Skeletal muscle satellite cell (primary cell): ENCODE data around the gene TMEM240.
A peak's percentile ranks its signal among the peaks of the same experiment; 100 is the strongest.
"Not testable (repeated sequence)": the region's sequence is repeated elsewhere in the genome, so short reads cannot be mapped to it uniquely, and the experiment has no call there.

ENCODE experiments used
- H3K27me3 ChIP-seq: 2 replicates; pipeline ENCODE4 v1.7.0; 2013; ENCODE audit warnings: low read length; ENCODE audit not compliant: control insufficient read depth, insufficient read depth
- H3K36me3 ChIP-seq: 2 replicates; pipeline ENCODE4 v1.7.0; 2013; ENCODE audit warnings: mild to moderate bottlenecking, control low read depth, low read length; ENCODE audit not compliant: insufficient read depth
- H3K4me1 ChIP-seq: 2 replicates; pipeline ENCODE4 v1.7.0; 2013; ENCODE audit warnings: low read length; ENCODE audit not compliant: control insufficient read depth, insufficient read depth
- H3K4me2 ChIP-seq: 2 replicates; pipeline ENCODE4 v1.7.0; 2013; ENCODE audit warnings: mild to moderate bottlenecking, low read length
- H3K4me3 ChIP-seq: 2 replicates; pipeline ENCODE4 v1.7.0; 2013; ENCODE audit warnings: low read length
- H3K9ac ChIP-seq: 2 replicates; pipeline ENCODE4 v1.7.0; 2013; ENCODE audit warnings: mild to moderate bottlenecking, low read depth, low read length, moderate library complexity
- H3K9me3 ChIP-seq: replicated peaks from 2 replicates; pipeline ENCODE4 v1.7.0; 2013; ENCODE audit warnings: mild to moderate bottlenecking, control low read depth, low read length

Gene TMEM240

DNA sequence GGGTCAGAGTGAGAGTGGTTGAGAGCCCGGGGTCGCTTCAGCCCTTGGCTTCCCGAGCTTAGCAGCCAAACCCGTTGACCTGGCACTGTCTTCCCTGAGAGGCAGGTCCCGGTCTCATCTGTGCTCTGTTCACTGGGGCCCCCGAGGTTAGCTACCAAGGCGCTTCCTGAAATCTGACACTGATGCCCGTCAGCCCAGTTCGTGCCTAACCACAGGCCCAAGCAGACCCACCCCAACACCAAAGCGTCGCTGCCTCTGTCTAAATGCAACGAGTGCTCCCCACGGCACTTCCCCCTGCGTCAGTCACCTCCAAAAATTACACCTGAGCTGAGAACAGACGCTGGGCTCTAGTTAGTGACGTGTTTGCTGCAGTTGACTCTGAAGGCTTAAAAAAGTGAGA lies 26.0 kb downstream of the TMEM240 start:
- not testable (repeated sequence) for H3K4me2 ChIP-seq, H3K4me1 ChIP-seq, H3K27me3 ChIP-seq, H3K9me3 ChIP-seq, H3K4me3 ChIP-seq, H3K9ac ChIP-seq
- peaks cover 14% of the 10 kb centered on the region for H3K36me3 ChIP-seq

DNA sequence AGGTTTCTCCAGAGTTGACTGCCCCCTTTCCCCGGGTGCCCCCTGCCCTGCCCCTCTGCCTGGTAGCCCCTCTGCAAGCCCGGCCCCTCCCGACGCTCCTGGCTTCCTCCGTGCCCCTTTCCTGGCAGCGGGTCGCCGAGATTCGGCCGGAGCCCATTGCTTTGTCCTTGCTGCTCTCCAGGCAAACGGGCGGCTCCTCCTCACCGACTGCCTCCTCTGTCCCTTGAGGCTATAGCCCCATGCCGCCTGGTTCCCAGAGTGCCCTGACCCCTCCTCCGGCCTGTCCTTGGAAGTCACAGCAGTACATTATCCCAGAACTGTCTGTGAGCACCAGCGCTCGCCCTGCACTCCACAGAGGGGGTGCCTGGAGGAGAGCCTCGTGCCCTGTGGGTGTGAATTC lies 26.7 kb downstream of the TMEM240 start:
- Histone ChIP-seq H3K4me3 (peak overlapping the region; percentile 34), H3K36me3 (peaks cover 14% of the 10 kb centered on the region), H3K4me2 (peak overlapping the region; percentile 65)
- not testable (repeated sequence) for H3K27me3 ChIP-seq, H3K4me1 ChIP-seq, H3K9ac ChIP-seq, H3K9me3 ChIP-seq

DNA sequence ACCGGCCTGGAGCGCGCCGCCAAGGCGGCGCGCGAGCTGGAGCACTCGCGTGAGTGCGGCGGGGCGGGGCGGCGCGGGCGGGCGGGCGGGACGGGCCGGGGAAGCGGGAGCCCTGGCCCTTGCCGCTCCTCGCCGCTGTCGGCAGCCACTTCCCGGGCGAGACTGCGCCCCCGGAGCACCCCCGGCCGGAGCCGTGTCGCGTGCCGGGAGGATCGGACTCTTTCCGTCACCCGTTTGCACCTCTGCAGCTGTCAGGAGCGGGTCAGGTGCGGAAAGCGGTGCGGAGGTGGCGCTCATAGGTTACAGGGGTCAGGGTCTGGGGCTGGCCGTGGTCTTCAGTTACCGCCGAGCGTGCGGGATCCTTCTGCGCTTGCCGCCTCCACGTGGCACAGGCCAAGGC lies 28.0 kb downstream of the TMEM240 start:
- not testable (repeated sequence) for H3K36me3 ChIP-seq, H3K27me3 ChIP-seq, H3K9me3 ChIP-seq, H3K4me1 ChIP-seq
- H3K4me3 ChIP-seq: peak overlapping the region; percentile 86
- H3K4me2 ChIP-seq: peak overlapping the region; percentile 77
- peak overlapping the region; percentile 91 for H3K9ac ChIP-seq

DNA sequence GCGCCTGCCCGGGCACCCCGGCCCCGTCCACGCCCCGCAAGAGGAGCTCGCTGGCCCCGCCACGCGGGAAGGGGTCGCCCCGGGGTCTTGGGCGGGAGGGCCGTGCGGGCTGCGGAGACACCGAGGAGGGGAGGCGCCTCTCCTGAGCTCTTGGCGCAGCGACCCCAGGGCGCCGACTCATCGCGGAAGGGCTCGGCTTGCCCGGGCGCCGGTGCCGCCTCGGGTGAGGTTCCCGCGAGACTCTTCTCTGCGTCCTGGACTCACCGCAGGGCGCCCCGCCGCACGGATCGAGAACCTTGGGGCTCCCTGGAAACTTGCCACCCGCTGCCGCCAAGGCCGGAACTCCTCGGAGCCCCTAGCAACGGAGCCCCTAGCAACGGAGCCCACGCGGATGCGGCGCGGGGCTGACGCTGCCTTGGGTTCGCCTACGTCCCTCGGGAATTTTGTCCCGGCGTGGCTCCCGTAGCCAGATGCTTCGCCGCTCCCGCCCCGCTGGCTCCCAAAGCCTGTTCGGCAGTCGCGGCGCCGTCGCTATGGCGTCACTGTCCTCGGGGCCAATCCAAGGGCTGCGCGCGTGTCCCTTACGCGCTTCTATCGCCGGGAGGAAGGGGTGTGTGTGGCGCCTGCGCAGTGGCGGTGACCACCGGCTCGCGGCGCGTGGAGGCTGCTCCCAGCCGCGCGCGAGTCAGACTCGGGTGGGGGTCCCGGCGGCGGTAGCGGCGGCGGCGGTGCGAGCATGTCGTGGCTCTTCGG lies 28.7 kb downstream of the TMEM240 start, which contains the start of gene ATAD3A:
Gene ATAD3A, plus strand, starts transcription at position 630 of the 753 bp plus-strand sequence. Its CDS starts 107 bp downstream, at position 737.
- Histone ChIP-seq H3K27me3 (no peaks in the 10 kb centered on the region), H3K4me2 (peak within 1 kb of the TSS; percentile 88), H3K4me3 (peak within 1 kb of the TSS; percentile 86), H3K9me3 (no peaks in the 10 kb centered on the region), H3K36me3 (peaks cover 9% of the 10 kb centered on the region), H3K4me1 (peaks cover 7% of the 10 kb centered on the region), H3K9ac (peak within 1 kb of the TSS; percentile 91)

DNA sequence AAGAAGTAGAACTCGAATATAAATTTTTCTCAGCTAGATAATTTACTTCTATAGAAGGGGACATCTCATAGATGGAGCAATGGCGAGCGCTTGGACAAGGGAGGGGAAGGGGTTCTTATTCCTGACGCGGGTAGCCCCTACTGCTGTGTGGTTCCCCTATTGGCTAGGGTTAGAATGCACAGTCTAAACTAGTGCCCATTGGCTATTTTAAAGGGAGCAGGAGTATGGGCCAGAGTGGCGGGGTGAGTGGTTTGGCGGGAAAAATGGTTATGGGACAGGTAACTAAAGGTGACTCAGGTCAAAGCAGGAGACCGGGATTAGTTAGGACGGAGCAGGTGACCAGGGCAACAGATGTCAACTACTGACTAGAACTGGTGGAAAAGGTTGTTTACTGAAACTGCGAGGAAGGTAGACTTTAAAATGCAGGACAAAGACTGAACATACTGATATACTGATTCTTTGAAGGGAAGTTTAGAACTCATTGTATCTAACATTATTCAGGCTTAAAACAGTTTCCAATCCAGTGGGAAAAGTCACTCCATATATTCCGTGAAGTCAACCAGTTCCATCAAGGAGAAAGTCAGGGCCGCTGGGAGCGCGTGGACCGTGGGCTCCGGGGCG lies 29.4 kb downstream of the TMEM240 start:
- Histone ChIP-seq H3K9me3 (no peaks in the 10 kb centered on the region), H3K4me2 (peak overlapping the region; percentile 88), H3K4me1 (peaks cover 8% of the 10 kb centered on the region), H3K9ac (peak overlapping the region; percentile 91), H3K36me3 (peaks cover 9% of the 10 kb centered on the region), H3K27me3 (no peaks in the 10 kb centered on the region), H3K4me3 (peak overlapping the region; percentile 86)

DNA sequence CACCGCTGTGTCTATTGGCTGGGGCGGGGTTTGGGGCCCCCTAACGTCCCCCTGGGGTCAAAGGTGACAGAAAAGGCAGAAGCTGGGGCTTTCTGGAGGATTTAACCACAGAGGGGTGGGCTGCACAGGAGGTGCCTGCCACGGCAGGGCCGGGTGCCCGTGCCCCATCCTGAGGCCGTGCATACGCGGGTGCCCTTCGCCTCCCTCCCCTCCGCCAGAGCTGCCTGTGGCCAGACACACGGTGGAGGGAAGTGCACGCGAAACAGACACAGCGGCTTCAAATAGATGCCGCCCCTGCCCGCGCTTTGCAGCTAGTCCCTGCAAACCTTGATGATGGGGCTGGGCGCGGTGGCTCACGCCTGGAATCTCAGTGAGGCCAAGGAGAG lies 31.0 kb downstream of the TMEM240 start:
- H3K4me2 ChIP-seq, H3K9ac ChIP-seq, H3K36me3 ChIP-seq, H3K4me3 ChIP-seq, H3K9me3 ChIP-seq, H3K27me3 ChIP-seq: not testable (repeated sequence)
- peaks cover 12% of the 10 kb centered on the region for H3K4me1 ChIP-seq

DNA sequence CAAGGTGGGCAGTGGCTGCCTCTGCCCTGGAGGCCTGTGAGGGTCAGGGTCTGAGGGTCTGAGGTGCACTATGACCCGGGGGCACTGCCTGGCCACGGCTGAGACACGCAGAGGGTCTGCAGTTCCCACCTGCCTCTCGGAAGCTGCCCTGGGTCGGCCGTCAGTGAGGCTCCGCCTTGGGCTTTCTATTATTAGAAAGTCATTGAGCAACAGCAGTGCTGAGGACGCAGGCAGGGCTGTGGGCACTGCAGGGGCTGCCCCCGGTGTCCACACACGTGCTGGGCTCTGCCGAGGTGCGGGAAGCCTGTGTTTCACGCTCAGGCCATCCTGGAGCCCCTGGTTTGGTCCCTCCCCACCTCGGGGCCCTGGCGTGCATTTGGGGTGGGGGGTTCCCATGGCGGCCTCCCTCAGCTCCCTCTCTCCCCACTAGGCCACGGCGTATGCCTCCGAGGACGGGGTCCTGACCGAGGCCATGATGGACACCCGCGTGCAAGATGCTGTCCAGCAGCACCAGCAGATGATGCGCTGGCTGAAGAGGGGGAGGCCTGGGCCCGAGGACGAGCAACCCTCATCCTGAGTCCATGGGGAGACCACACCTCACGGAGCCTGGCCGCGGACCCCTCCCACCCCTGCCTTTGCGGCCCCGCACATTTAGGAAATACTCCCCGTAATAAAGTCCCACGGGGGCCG lies 31.5 kb downstream of the TMEM240 start:
- not testable (repeated sequence) for H3K36me3 ChIP-seq, H3K9me3 ChIP-seq, H3K4me2 ChIP-seq, H3K9ac ChIP-seq, H3K4me3 ChIP-seq, H3K27me3 ChIP-seq
- H3K4me1 ChIP-seq: peaks cover 12% of the 10 kb centered on the region

DNA sequence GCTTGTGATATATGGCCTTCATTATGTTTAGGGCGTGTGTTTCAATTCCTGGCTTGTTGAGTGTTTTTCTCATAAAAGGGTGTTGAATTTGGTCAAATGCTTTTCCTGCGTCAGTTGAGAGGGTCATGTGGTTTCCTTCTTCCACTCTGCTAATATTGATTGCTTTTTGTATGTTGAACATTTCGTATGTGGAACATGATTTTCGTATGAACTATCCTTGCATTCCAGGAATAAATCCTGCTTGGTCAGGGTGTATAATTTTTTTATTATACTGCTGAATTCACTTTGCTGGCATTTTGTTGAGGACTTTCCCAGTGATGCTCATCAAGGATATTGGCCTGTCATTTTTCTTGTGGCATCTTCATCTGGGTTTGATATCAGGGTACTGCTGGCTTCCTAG lies 33.1 kb downstream of the TMEM240 start:
- peaks cover 12% of the 10 kb centered on the region for H3K4me1 ChIP-seq
- no peak overlapping the region for H3K9ac ChIP-seq
- no peak overlapping the region for H3K4me3 ChIP-seq
- H3K4me2 ChIP-seq: no peak overlapping the region
- H3K9me3 ChIP-seq: no peaks in the 10 kb centered on the region
- no peaks in the 10 kb centered on the region for H3K27me3 ChIP-seq
- no peaks in the 10 kb centered on the region for H3K36me3 ChIP-seq

DNA sequence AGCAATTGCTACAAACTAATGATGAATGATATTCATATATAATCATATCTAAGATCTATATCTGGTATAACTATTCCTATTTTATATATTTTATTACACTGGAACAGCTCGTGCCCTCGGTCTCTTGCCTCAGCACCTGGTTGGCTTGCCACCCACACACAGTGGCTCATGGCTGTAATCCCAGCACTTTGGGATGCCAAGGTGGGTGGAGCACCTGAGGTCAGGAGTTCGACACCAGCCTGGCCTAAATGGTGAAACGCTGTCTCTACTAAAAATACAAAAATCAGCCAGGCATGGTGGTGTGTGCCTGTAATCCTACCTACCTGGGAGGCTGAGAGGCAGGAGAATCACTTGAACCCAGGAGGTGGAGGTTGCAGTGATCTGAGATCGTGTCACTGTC lies 34.6 kb downstream of the TMEM240 start:
- H3K36me3 ChIP-seq, H3K27me3 ChIP-seq, H3K4me3 ChIP-seq: not testable (repeated sequence)

DNA sequence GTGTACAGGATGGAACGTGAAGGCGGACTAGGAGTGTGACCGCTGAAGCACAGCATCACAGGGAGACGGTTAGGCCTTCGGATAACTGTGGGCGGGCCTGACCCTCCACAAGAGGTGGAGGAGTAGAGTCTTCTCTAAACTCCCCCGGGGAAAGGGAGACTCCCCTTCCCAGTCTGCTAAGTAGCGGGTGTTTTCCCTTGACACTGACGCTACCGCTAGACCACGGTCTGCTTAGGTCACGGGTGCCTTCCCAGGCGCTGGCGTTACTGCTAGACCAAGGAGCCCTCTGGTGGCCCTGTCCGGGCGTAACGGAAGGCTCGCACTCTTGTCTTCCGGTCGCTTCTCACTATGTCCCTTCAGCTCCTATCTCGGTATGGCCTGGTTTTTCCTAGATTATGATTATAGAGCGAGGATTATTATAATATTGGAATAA lies 35.0 kb downstream of the TMEM240 start:
- not testable (repeated sequence) for H3K4me1 ChIP-seq, H3K9me3 ChIP-seq, H3K36me3 ChIP-seq, H3K4me3 ChIP-seq, H3K27me3 ChIP-seq
- Histone ChIP-seq H3K9ac (peak overlapping the region; percentile 55), H3K4me2 (peak overlapping the region; percentile 59)

More for the DNA sequence above, 34.6 kb downstream of the TMEM240 start:
- H3K9me3 ChIP-seq, H3K4me1 ChIP-seq: not testable (repeated sequence)
- Histone ChIP-seq H3K9ac (peak overlapping the region; percentile 54), H3K4me2 (peak overlapping the region; percentile 59)

DNA sequence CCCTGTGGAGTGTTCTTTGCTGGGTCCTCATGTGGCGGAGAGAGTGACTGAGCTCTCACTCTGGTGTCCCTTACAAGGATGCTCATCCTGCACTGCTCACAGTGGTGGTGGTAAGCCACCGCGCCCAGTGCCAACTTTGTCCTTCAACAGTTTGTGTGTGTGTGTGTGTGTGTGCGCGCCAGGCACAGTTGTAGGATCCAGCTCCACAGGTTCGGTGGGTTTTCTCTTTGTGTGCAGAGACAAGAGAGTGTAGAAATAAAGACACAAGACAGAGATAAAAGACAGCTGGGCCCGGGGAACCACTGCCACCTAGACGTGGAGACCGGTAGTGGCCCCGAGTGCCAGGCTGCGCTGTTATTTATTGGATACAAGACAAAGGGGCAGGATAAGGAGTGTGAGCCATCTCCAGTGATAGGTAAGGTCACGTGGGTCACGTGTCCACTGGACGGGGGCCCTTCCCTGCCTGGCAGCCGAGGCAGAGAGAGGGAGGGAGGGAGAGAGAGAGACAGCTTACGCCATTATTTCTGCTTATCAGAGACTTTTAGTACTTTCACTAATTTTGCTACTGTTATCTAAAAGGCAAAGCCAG lies 35.6 kb downstream of the TMEM240 start:
- peak overlapping the region; percentile 55 for H3K9ac ChIP-seq
- not testable (repeated sequence) for H3K36me3 ChIP-seq, H3K4me1 ChIP-seq, H3K27me3 ChIP-seq, H3K9me3 ChIP-seq, H3K4me3 ChIP-seq
- H3K4me2 ChIP-seq: peak overlapping the region; percentile 59
